Measurements from ENCODE around the gene GLE1.

GRCh38 chr9:128481561-128481960 lies 23.0 kb upstream of the GLE1 start:
- TF ChIP-seq CTCF (tag by site-specific recombination; IDR thresholded peaks at IDR 0.05), result no peak
- no peak for TF ChIP-seq ZNF274 (IDR thresholded peaks at IDR 0.05; ENCODE audit: low read length)
- no peak for TF ChIP-seq ZNF274 (tag by site-specific recombination; IDR thresholded peaks at IDR 0.05; ENCODE audit: borderline replicate concordance)
- no peak for TF ChIP-seq ZNF362 (tag by site-specific recombination; IDR thresholded peaks at IDR 0.05)
- TF ChIP-seq ZBTB7A (tag by site-specific recombination; IDR thresholded peaks at IDR 0.05; ENCODE audit: low read depth), result no peak
- no peak for TF ChIP-seq ZNF561 (tag by site-specific recombination; IDR thresholded peaks at IDR 0.05; ENCODE audit: borderline replicate concordance)

All from HEK293 (cell line).